Peyer's patch (tissue), 4 donors: ENCODE results near the gene NBEAL2. TPM values are rescaled to one million over a fixed set of nuclear protein-coding genes. Genes with fewer than 3 reads are reported as not detected.

ENCODE experiments used
- DNase-seq, 3 donors: peaks; one replicate each; pipeline ENCODE4 v3.0.0-alpha.2; 2017 to 2019
- H3K27ac ChIP-seq, 4 donors: fragments of 200-600 bp; sonication (generic); one replicate each; pipeline ENCODE4 v1.5.1; 2016 to 2019
- H3K27me3 ChIP-seq, 2 donors: fragments of 200-600 bp; sonication (generic); one replicate each; pipeline ENCODE4 v1.5.1; 2019
- H3K36me3 ChIP-seq, 3 donors: fragments of 200-600 bp; sonication (generic); one replicate each; pipeline ENCODE4 v1.5.1; 2016 to 2019
- H3K4me1 ChIP-seq, 4 donors: fragments of 200-600 bp; sonication (generic); one replicate each; pipeline ENCODE4 v1.5.1; 2016 to 2019
- H3K4me3 ChIP-seq, 4 donors: fragments of 200-600 bp; sonication (generic); 1 replicate in 3 of 4; 2 replicates in 1 of 4; pipeline ENCODE4 v1.5.1; 2016 to 2019; ENCODE audit warnings: mild to moderate bottlenecking in 1 of 4
- H3K9me3 ChIP-seq, 4 donors: fragments of 200-600 bp; sonication (generic); one replicate each; pipeline ENCODE4 v1.5.1; 2016 to 2019; ENCODE audit warnings: mild to moderate bottlenecking in 1 of 4
- CTCF ChIP-seq, 6 experiments: fragments of 450-650 bp in 4 of 6; fragments of 200-600 bp in 2 of 6; sonication (generic) in 1 of 6; IDR thresholded peaks; one replicate each; pipeline ENCODE4 v1.5.1; 2017 to 2019; ENCODE audit warnings: antibody characterized with exemption in 6 of 6, mild to moderate bottlenecking in 3 of 6, moderate library complexity in 1 of 6
- POLR2A ChIP-seq, 2 donors: fragments of 450-650 bp; IDR thresholded peaks; one replicate each; pipeline ENCODE4 v1.5.1; 2017; ENCODE audit warnings: antibody characterized with exemption in 2 of 2, mild to moderate bottlenecking in 2 of 2, moderate library complexity in 2 of 2
- total RNA-seq, 4 donors: library from RNA; depleted of rRNA; stranded (reverse); fragments of >200 nt; gene quantifications; one replicate each; pipeline ENCODE4 v1.1.0, GENCODE V29; 2016

NBEAL2 gene
- total RNA-seq, 4 donors from 2014 or later: 111 to 304 (median 229) TPM

DNA sequence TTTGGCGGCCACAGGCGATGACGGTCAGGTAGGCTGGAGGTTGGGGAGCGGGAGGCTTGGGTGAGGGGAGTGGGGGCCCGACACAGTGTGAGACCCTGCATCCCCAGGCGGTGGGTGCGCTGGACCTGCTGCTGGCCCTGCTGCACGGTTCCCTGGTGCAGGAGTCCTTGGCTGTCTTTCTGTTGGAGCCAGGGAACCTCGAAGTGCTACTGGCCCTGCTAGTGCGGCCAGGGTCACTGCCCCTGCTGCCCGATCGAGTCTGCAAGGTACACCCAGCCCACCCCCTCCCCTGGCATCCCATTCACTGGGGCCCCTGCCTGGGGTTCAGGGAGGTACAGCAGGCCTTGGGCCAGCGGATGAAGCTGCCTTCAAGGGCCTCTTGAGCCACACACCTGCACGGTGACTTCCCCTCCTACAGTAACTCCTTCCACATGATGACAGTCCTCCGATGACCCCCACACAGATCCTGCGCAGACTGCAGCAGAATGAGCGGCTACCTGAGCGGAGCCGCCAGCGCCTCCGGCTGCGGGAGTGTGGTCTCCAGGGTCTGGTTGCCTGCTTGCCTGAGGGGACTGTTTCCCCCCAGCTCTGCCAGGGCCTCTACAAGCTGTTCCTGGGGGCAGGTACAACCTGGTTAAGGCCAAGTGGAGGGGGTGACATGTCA, 19.5 kb downstream of the NBEAL2 start:
- DNase-seq: peak in 1 of 3 donors; percentile 43
- Histone ChIP-seq H3K4me1 (peaks cover 0 to 5% (median 0%) of the 10 kb centered on the region in 4 donors), H3K36me3 (peaks cover 0 to 69% (median 0%) of the 10 kb centered on the region in 3 donors), H3K27ac (no peak overlapping the region), H3K9me3 (no peaks in the 10 kb centered on the region), H3K4me3 (no peak overlapping the region), H3K27me3 (no peaks in the 10 kb centered on the region)
- peak in 1 of 6 experiments; percentile 2 for TF ChIP-seq CTCF (IDR thresholded peaks at IDR 0.05)
- no peak for TF ChIP-seq POLR2A (IDR thresholded peaks at IDR 0.05)

- DNase-seq: peak in 1 of 3 donors; percentile 34
- Histone ChIP-seq H3K36me3 (peaks cover 0 to 69% (median 0%) of the 10 kb centered on the region in 3 donors), H3K27ac (no peak overlapping the region), H3K27me3 (no peaks in the 10 kb centered on the region), H3K4me1 (peaks cover 0 to 5% (median 0%) of the 10 kb centered on the region in 4 donors), H3K4me3 (no peak overlapping the region), H3K9me3 (no peaks in the 10 kb centered on the region)
- TF ChIP-seq CTCF (IDR thresholded peaks at IDR 0.05) (no peak), POLR2A (IDR thresholded peaks at IDR 0.05) (no peak)
Observed at GRCh38 chr3:46999516-47000197, 20.2 kb downstream of the NBEAL2 start.

- peaks cover 0 to 5% (median 0%) of the 10 kb centered on the region in 4 donors for H3K4me1 ChIP-seq
Observed at GRCh38 chr3:47000198-47000815, 20.8 kb downstream of the NBEAL2 start.

DNA sequence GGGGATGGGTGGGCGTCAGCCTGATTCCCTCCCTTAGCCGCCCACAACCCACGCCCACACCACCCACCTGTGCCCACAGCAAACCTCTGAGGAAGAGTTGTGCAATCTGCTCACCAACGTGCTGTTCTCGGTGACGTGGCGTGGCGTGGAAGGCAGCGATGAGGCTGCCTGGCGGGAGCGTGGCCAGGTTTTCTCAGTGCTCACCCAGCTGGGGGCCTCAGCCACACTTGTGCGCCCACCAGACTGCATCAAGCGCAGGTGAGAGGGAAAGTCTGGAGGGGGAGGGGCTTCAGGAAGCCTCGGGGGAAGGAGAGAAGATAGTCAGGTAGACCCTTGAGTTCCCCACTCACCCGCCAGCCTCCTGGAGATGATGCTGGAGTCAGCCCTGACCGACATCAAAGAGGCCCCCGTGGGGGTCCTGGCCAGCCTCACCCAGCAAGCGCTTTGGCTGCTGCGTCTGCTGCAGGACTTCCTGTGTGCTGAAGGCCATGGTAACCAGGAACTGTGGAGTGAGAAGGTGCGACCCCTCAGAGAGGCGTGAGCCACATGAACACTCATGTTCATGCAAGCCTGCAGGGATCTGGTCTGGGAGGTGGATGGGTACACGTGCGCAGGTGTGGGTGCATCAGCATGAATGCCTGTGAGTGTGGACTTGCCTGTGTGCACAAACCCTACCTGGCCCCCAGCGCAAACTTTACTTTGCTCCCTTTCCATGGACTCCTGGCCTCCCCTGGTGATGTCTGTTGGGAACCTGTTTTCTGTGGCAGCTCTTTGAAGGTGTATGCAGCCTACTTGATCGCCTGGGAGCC, 21.7 kb downstream of the NBEAL2 start:
- DNase-seq: no peak
- no peak for TF ChIP-seq CTCF (IDR thresholded peaks at IDR 0.05)
- TF ChIP-seq POLR2A (IDR thresholded peaks at IDR 0.05): no peak
- Histone ChIP-seq H3K4me1 (peaks cover 0 to 5% (median 0%) of the 10 kb centered on the region in 4 donors), H3K27ac (no peak overlapping the region), H3K36me3 (peaks cover 0 to 78% (median 0%) of the 10 kb centered on the region in 3 donors), H3K27me3 (no peaks in the 10 kb centered on the region), H3K4me3 (no peak overlapping the region), H3K9me3 (no peaks in the 10 kb centered on the region)

More at GRCh38 chr3:47000198-47000815, 20.8 kb downstream of the NBEAL2 start:
- no peak overlapping the region for H3K4me3 ChIP-seq
- peaks cover 0 to 70% (median 0%) of the 10 kb centered on the region in 3 donors for H3K36me3 ChIP-seq
- TF ChIP-seq POLR2A (IDR thresholded peaks at IDR 0.05): no peak
- no peak for TF ChIP-seq CTCF (IDR thresholded peaks at IDR 0.05)
- no peaks in the 10 kb centered on the region for H3K27me3 ChIP-seq
- peak in 1 of 3 donors; percentile 25 for DNase-seq
- H3K27ac ChIP-seq: no peak overlapping the region
- H3K9me3 ChIP-seq: no peaks in the 10 kb centered on the region

- peak in 1 of 3 donors; percentile 32 for DNase-seq
- TF ChIP-seq CTCF (IDR thresholded peaks at IDR 0.05): no peak
- TF ChIP-seq POLR2A (IDR thresholded peaks at IDR 0.05): no peak
- Histone ChIP-seq H3K4me1 (peaks cover 0 to 5% (median 0%) of the 10 kb centered on the region in 4 donors), H3K4me3 (no peak overlapping the region), H3K36me3 (peaks cover 0 to 84% (median 0%) of the 10 kb centered on the region in 3 donors), H3K9me3 (no peaks in the 10 kb centered on the region), H3K27ac (no peak overlapping the region), H3K27me3 (no peaks in the 10 kb centered on the region)
Observed at GRCh38 chr3:47001731-47002170, 22.3 kb downstream of the NBEAL2 start.
